Neural progenitor cell (in vitro differentiated cells): ENCODE data around the gene RBCK1. TPM values are rescaled to one million over a fixed set of nuclear protein-coding genes. Genes with fewer than 3 reads are reported as not detected.

Source experiments
- DNase-seq: peaks from one replicate; pipeline ENCODE4 v3.0.0-alpha.2; 2016; ENCODE audit warnings: low spot score
- H2AFZ ChIP-seq: fragments of 200-600 bp; sonication (generic); replicated peaks from 2 replicates; pipeline ENCODE4 v1.6.1; 2016; ENCODE audit warnings: antibody characterized with exemption
- H3F3A ChIP-seq: fragments of 200-600 bp; sonication (generic); 2 replicates; pipeline ENCODE4 v1.6.1; 2016; ENCODE audit warnings: antibody characterized with exemption, low read depth
- H3K27ac ChIP-seq: fragments of 200-600 bp; sonication (generic); 2 replicates; pipeline ENCODE4 v1.5.1; 2016; ENCODE audit warnings: mild to moderate bottlenecking
- H3K27me3 ChIP-seq: fragments of 200-600 bp; sonication (generic); 2 replicates; pipeline ENCODE4 v1.6.1; 2016; ENCODE audit warnings: mild to moderate bottlenecking, moderate library complexity
- H3K36me3 ChIP-seq: fragments of 200-600 bp; sonication (generic); 2 replicates; pipeline ENCODE4 v1.5.1; 2016
- H3K4me1 ChIP-seq: fragments of 200-600 bp; sonication (generic); 2 replicates; pipeline ENCODE4 v1.6.1; 2016; ENCODE audit warnings: mixed run types
- H3K4me2 ChIP-seq: fragments of 200-600 bp; sonication (generic); 2 replicates; pipeline ENCODE4 v1.6.1; 2016
- H3K4me3 ChIP-seq: fragments of 200-600 bp; sonication (generic); 2 replicates; pipeline ENCODE4 v1.5.1; 2016
- H3K79me2 ChIP-seq: fragments of 200-600 bp; sonication (generic); 2 replicates; pipeline ENCODE4 v1.6.1; 2016; ENCODE audit warnings: low read depth
- H3K9ac ChIP-seq: fragments of 200-600 bp; sonication (generic); 2 replicates; pipeline ENCODE4 v1.6.1; 2016
- H3K9me3 ChIP-seq: fragments of 200-600 bp; sonication (generic); 2 replicates; pipeline ENCODE4 v1.5.1; 2016; ENCODE audit warnings: low read depth
- H4K20me1 ChIP-seq: fragments of 200-600 bp; sonication (generic); 2 replicates; pipeline ENCODE4 v1.6.1; 2016; ENCODE audit warnings: low read depth
- H3K27ac Mint-ChIP-seq: 3 replicates; pipeline ENCODE4 v1.8.0; 2021; ENCODE audit warnings: mixed read lengths
- H3K27me3 Mint-ChIP-seq: 2 replicates; pipeline ENCODE4 v1.8.0; 2022; ENCODE audit warnings: low read depth, mild to moderate bottlenecking, inconsistent platforms, moderate library complexity, mixed read lengths; ENCODE audit not compliant: insufficient read depth
- H3K36me3 Mint-ChIP-seq: 3 replicates; pipeline ENCODE4 v1.8.0; 2021; ENCODE audit warnings: mixed read lengths
- H3K4me1 Mint-ChIP-seq: 3 replicates; pipeline ENCODE4 v1.8.0; 2021; ENCODE audit warnings: mixed read lengths
- H3K4me3 Mint-ChIP-seq: 3 replicates; pipeline ENCODE4 v1.8.0; 2021; ENCODE audit warnings: mild to moderate bottlenecking, moderate library complexity, mixed read lengths
- H3K9me3 Mint-ChIP-seq: 3 replicates; pipeline ENCODE4 v1.8.0; 2020; ENCODE audit warnings: mixed read lengths
- CTCF ChIP-seq: fragments of 200-600 bp; sonication (generic); IDR thresholded peaks from 2 replicates; pipeline ENCODE4 v1.5.1; 2017; ENCODE audit warnings: antibody characterized with exemption, mild to moderate bottlenecking
- EZH2 ChIP-seq: fragments of 200-600 bp; sonication (generic); IDR thresholded peaks from 2 replicates; pipeline ENCODE4 v1.6.1; 2017; ENCODE audit warnings: antibody characterized with exemption, mild to moderate bottlenecking, moderate library complexity
- EZH2phosphoT487 ChIP-seq: fragments of 200-600 bp; sonication (generic); IDR thresholded peaks from 2 replicates; pipeline ENCODE4 v1.6.1; 2017; ENCODE audit warnings: antibody characterized with exemption
- total RNA-seq: library from RNA; depleted of rRNA; stranded (reverse); fragments of >200 nt; gene quantifications from 2 replicates; pipeline ENCODE4 v1.2.3, GENCODE V29; 2015; ENCODE audit warnings: low replicate concordance

Gene RBCK1
- total RNA-seq, 1 donor from 2014 or later: 24.3 TPM

- Histone ChIP-seq H3K4me3 (peak overlapping the region; percentile 67), H3K9ac (no peak overlapping the region), H3K9me3 (no peaks in the 10 kb centered on the region), H3F3A (peaks cover 14% of the 10 kb centered on the region), H3K4me2 (peak overlapping the region; percentile 90), H3K27ac (no peak overlapping the region), H3K27me3 (peaks cover 38% of the 10 kb centered on the region), H4K20me1 (peaks cover 6% of the 10 kb centered on the region), H3K36me3 (no peaks in the 10 kb centered on the region), H3K4me1 (no peaks in the 10 kb centered on the region), H3K79me2 (no peaks in the 10 kb centered on the region), H2AFZ (no peak overlapping the region)
- TF ChIP-seq EZH2phosphoT487 (no peak), CTCF (no peak), EZH2 (no peak)
- no peak for DNase-seq
- H3K27ac Mint-ChIP-seq: no peak overlapping the region
- H3K27me3 Mint-ChIP-seq: peaks cover 22% of the 10 kb centered on the region
- H3K36me3 Mint-ChIP-seq: no peaks in the 10 kb centered on the region
- no peaks in the 10 kb centered on the region for H3K9me3 Mint-ChIP-seq
- peaks cover 3% of the 10 kb centered on the region for H3K4me1 Mint-ChIP-seq
- peak overlapping the region; percentile 85 for H3K4me3 Mint-ChIP-seq
These were observed 25.6 kb upstream of the RBCK1 start for GRCh38 chr20:382291-383115.

- no peak overlapping the region for H3K4me3 Mint-ChIP-seq
- H4K20me1 ChIP-seq: peaks cover 6% of the 10 kb centered on the region
These were observed 24.2 kb upstream of the RBCK1 start for GRCh38 chr20:383889-384288.

GRCh38 chr20:384723-385122 is 23.4 kb upstream of the RBCK1 start:
- no peak overlapping the region for H2AFZ ChIP-seq
- H3K27ac ChIP-seq: no peak overlapping the region
- no peak overlapping the region for H3K4me3 ChIP-seq
- no peaks in the 10 kb centered on the region for H3K9me3 ChIP-seq
- Mint-ChIP-seq H3K9me3 (no peaks in the 10 kb centered on the region), H3K36me3 (no peaks in the 10 kb centered on the region), H3K27me3 (peaks cover 17% of the 10 kb centered on the region), H3K27ac (no peak overlapping the region), H3K4me1 (peaks cover 3% of the 10 kb centered on the region), H3K4me3 (no peak overlapping the region)
- peaks cover 38% of the 10 kb centered on the region for H3K27me3 ChIP-seq
- no peak overlapping the region for H3K4me2 ChIP-seq
- DNase-seq: no peak
- no peaks in the 10 kb centered on the region for H3K36me3 ChIP-seq
- no peaks in the 10 kb centered on the region for H3K4me1 ChIP-seq
- peaks cover 6% of the 10 kb centered on the region for H4K20me1 ChIP-seq
- TF ChIP-seq EZH2 (no peak), CTCF (no peak), EZH2phosphoT487 (no peak)
- H3F3A ChIP-seq: peaks cover 10% of the 10 kb centered on the region
- no peaks in the 10 kb centered on the region for H3K79me2 ChIP-seq
- H3K9ac ChIP-seq: no peak overlapping the region

More at GRCh38 chr20:383889-384288, 24.2 kb upstream of the RBCK1 start:
- DNase-seq: no peak
- Mint-ChIP-seq H3K27me3 (peaks cover 17% of the 10 kb centered on the region), H3K4me1 (peaks cover 3% of the 10 kb centered on the region), H3K27ac (no peak overlapping the region), H3K9me3 (no peaks in the 10 kb centered on the region), H3K36me3 (no peaks in the 10 kb centered on the region)
- TF ChIP-seq CTCF (no peak), EZH2phosphoT487 (no peak), EZH2 (no peak)
- Histone ChIP-seq H3K27me3 (peaks cover 38% of the 10 kb centered on the region), H3K4me1 (no peaks in the 10 kb centered on the region), H3K4me2 (no peak overlapping the region), H3K9ac (no peak overlapping the region), H3K27ac (no peak overlapping the region), H3K4me3 (no peak overlapping the region), H2AFZ (no peak overlapping the region), H3K9me3 (no peaks in the 10 kb centered on the region), H3K36me3 (no peaks in the 10 kb centered on the region), H3F3A (peaks cover 11% of the 10 kb centered on the region), H3K79me2 (no peaks in the 10 kb centered on the region)
